ENCODE data around the gene SRP68. TPM values are rescaled to one million over a fixed set of nuclear protein-coding genes. Genes with fewer than 3 reads are reported as not detected.

The SRP68 gene
- polyA plus RNA-seq, 1 of the 3 experiments (the other 2 are of a cell fraction), result 76.8 TPM

- Histone ChIP-seq H3F3A (replicated peaks; ENCODE audit: insufficient read depth) (peaks cover 9% of the 10 kb centered on the region), H3K9me3 (no peaks in the 10 kb centered on the region), H4K20me1 (ENCODE audit: insufficient read depth) (no peaks in the 10 kb centered on the region), H3K4me2 (no peak overlapping the region), H3K4me3 (ENCODE audit: low read depth in 2 of 2, low read length in 1 of 2) (no peak overlapping the region), H3K4me1 (ENCODE audit: control insufficient read depth in 1 of 2, insufficient read depth in 2 of 2, low read depth in 1 of 2, low read length in 1 of 2) (peaks cover 0 to 3% of the 10 kb centered on the region in 2 experiments; a peak in 1 of 4 replicates), H3K27ac (ENCODE audit: low read depth in 2 of 2, low read length in 1 of 2) (no peak overlapping the region), H3K36me3 (replicated peaks in 1 of 2; ENCODE audit: control insufficient read depth in 1 of 2, insufficient read depth in 2 of 2, low read length in 1 of 2) (no peaks in the 10 kb centered on the region), H2AFZ (ENCODE audit: low read depth) (no peak overlapping the region), H3K27me3 (ENCODE audit: insufficient read depth) (no peaks in the 10 kb centered on the region), H3K79me2 (ENCODE audit: insufficient read depth) (no peaks in the 10 kb centered on the region), H3K9me2 (no peaks in the 10 kb centered on the region), H3K9ac (no peak overlapping the region)
- no peak for TF ChIP-seq SIN3A (IDR thresholded peaks at IDR 0.05; ENCODE audit: borderline replicate concordance, low read depth, low read length)
- TF ChIP-seq, protein P1, sequence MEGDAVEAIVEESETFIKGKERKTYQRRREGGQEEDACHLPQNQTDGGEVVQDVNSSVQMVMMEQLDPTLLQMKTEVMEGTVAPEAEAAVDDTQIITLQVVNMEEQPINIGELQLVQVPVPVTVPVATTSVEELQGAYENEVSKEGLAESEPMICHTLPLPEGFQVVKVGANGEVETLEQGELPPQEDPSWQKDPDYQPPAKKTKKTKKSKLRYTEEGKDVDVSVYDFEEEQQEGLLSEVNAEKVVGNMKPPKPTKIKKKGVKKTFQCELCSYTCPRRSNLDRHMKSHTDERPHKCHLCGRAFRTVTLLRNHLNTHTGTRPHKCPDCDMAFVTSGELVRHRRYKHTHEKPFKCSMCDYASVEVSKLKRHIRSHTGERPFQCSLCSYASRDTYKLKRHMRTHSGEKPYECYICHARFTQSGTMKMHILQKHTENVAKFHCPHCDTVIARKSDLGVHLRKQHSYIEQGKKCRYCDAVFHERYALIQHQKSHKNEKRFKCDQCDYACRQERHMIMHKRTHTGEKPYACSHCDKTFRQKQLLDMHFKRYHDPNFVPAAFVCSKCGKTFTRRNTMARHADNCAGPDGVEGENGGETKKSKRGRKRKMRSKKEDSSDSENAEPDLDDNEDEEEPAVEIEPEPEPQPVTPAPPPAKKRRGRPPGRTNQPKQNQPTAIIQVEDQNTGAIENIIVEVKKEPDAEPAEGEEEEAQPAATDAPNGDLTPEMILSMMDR (IDR thresholded peaks at IDR 0.05), result no peak
- TF ChIP-seq MAX (IDR thresholded peaks at IDR 0.05; ENCODE audit: low read depth), result no peak
- TF ChIP-seq IRF3 (IDR thresholded peaks at IDR 0.05; ENCODE audit: low read depth, low read length), result no peak
- TF ChIP-seq, protein P2, sequence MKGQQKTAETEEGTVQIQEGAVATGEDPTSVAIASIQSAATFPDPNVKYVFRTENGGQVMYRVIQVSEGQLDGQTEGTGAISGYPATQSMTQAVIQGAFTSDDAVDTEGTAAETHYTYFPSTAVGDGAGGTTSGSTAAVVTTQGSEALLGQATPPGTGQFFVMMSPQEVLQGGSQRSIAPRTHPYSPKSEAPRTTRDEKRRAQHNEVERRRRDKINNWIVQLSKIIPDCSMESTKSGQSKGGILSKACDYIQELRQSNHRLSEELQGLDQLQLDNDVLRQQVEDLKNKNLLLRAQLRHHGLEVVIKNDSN (IDR thresholded peaks at IDR 0.05; ENCODE audit: borderline replicate concordance, low read depth), result no peak
- no peak for TF ChIP-seq MXI1 (IDR thresholded peaks at IDR 0.05; ENCODE audit: low read depth, low read length)
- no peak for TF ChIP-seq MEF2A (IDR thresholded peaks at IDR 0.05; ENCODE audit: borderline replicate concordance, low read depth)
- no peak for TF ChIP-seq GATA2 (CRISPR knock-in tag; IDR thresholded peaks at IDR 0.05)
- TF ChIP-seq RXRA (IDR thresholded peaks at IDR 0.05; ENCODE audit: borderline replicate concordance, low read depth), result no peak
- no peak for TF ChIP-seq TAF1 (IDR thresholded peaks at IDR 0.05; ENCODE audit: borderline replicate concordance, low read depth, low read length)
- no peak for TF ChIP-seq GABPA (IDR thresholded peaks at IDR 0.05; ENCODE audit: low read depth)
- no peak for TF ChIP-seq EZH2phosphoT487 (IDR thresholded peaks at IDR 0.05; ENCODE audit: borderline replicate concordance, low read depth)
- TF ChIP-seq RFX5 (IDR thresholded peaks at IDR 0.05; ENCODE audit: low read length), result no peak
- no peak for TF ChIP-seq FOSL2 (IDR thresholded peaks at IDR 0.05; ENCODE audit: borderline replicate concordance, low read depth)
- WGBS (ENCODE audit: low lambda C conversion rate), result 85% methylated on average over 18 of the region's 24 CpGs
- DNase-seq, result no peak
- ChIA-PET POLR2A (no interaction called here), CTCF (interaction anchor here (0.9 to 1.7 kb wide), 3 partner anchors 11 to 276 kb away, joined by 3 to 4 read pairs (median 3); partner anchors contain the start of gene CDK3)
Observed at GRCh38 chr17:76022285-76022684, 50.0 kb downstream of the SRP68 start.
